Measurements from ENCODE around the gene MAST2. TPM values are rescaled to one million over a fixed set of nuclear protein-coding genes. Genes with fewer than 3 reads are reported as not detected.
A peak's percentile ranks its signal among the peaks of the same experiment; 100 is the strongest.

The MAST2 gene
- total RNA-seq, 4 donors from 2014 or later = 31.1 to 76.9 (median 73.4) TPM

DNA sequence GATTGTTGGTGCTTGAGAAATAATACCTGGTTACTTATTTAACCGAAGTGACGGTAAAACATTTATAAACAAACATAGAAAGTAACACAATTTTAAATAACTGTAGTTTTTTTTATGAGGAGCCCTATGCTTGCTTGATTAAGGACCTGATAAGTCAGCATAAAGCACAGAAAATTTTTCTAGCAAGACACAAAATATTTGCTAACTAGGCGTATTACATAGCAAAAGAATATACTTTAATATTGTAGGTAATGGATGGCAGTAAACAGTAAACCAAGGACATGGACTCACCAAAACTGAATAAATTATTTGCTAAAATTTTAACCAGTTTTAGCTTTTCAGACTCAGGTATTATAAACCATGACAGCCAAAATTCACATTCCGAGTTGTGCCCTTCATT lies 90.9 kb downstream of the MAST2 start:
- TF ChIP-seq, protein P1, sequence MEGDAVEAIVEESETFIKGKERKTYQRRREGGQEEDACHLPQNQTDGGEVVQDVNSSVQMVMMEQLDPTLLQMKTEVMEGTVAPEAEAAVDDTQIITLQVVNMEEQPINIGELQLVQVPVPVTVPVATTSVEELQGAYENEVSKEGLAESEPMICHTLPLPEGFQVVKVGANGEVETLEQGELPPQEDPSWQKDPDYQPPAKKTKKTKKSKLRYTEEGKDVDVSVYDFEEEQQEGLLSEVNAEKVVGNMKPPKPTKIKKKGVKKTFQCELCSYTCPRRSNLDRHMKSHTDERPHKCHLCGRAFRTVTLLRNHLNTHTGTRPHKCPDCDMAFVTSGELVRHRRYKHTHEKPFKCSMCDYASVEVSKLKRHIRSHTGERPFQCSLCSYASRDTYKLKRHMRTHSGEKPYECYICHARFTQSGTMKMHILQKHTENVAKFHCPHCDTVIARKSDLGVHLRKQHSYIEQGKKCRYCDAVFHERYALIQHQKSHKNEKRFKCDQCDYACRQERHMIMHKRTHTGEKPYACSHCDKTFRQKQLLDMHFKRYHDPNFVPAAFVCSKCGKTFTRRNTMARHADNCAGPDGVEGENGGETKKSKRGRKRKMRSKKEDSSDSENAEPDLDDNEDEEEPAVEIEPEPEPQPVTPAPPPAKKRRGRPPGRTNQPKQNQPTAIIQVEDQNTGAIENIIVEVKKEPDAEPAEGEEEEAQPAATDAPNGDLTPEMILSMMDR (IDR thresholded peaks at IDR 0.05) = no peak
- no peak for TF ChIP-seq POLR2A (IDR thresholded peaks at IDR 0.05)
- no peak for TF ChIP-seq EP300 (IDR thresholded peaks at IDR 0.05)
- TF ChIP-seq POLR2AphosphoS5 (IDR thresholded peaks at IDR 0.05) = no peak
- H3K9me3 ChIP-seq = no peaks in the 10 kb centered on the region
- no peak overlapping the region for H3K4me3 ChIP-seq
- no peaks in the 10 kb centered on the region for H3K36me3 ChIP-seq
- ATAC-seq = no peak
- WGBS, 2 donors (ENCODE audit: low coverage in 1 of 2) = 80 to 87% methylated on average over 4 of the region's 4 CpGs
- H3K27me3 ChIP-seq = no peaks in the 10 kb centered on the region
- peaks cover 4 to 24% (median 5%) of the 10 kb centered on the region in 3 donors for H3K4me1 ChIP-seq
- no peak overlapping the region for H3K27ac ChIP-seq

DNA sequence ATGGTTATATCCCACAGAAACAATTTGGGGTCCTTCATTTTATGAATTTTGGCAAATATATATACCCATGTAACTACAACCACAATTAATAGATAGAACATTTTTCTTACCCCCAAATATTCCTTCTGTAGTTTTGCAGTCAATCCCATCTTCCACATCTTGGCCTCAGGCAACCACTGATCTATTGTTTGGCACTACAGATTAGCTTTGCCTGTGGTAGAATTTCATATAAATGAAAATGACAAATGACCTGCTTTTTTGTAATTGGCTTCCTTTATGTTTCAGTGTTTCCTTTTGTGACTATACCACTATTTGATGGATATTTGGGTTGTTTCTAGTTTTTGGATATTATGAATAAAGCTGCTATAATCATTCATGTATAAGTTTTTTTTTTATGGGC lies 91.5 kb downstream of the MAST2 start:
- ATAC-seq = no peak
- TF ChIP-seq POLR2AphosphoS5 (IDR thresholded peaks at IDR 0.05) = no peak
- TF ChIP-seq EP300 (IDR thresholded peaks at IDR 0.05) = no peak
- TF ChIP-seq POLR2A (IDR thresholded peaks at IDR 0.05) = no peak
- TF ChIP-seq, protein P1 (IDR thresholded peaks at IDR 0.05) = no peak
- H3K27me3 ChIP-seq = no peaks in the 10 kb centered on the region
- no peaks in the 10 kb centered on the region for H3K36me3 ChIP-seq
- H3K4me3 ChIP-seq = no peak overlapping the region
- H3K4me1 ChIP-seq = peaks cover 4 to 24% (median 5%) of the 10 kb centered on the region in 3 donors
- no peak overlapping the region for H3K27ac ChIP-seq
- no peaks in the 10 kb centered on the region for H3K9me3 ChIP-seq

DNA sequence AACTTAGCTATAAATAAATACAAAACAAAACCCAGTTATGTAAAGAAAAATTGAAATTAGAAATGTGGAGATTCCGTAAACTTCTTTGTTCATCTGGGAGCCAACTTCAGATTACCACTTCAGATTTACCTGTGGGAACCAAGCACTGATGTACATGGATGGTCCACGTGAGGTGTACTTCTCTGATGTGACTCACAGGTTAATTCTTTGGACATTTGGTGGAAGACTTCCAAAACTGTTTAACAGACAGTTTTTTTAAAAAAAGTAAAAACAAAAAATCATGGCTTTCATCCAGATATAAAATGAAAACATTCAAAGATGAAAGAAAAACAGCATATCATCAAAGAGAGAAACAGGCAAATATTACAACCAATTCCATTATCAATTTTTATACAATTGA lies 92.0 kb downstream of the MAST2 start:
- no peak overlapping the region for H3K27ac ChIP-seq
- H3K9me3 ChIP-seq = no peaks in the 10 kb centered on the region
- TF ChIP-seq POLR2AphosphoS5 (IDR thresholded peaks at IDR 0.05) (no peak), POLR2A (IDR thresholded peaks at IDR 0.05) (no peak), EP300 (IDR thresholded peaks at IDR 0.05) (no peak)
- TF ChIP-seq, protein P1 (IDR thresholded peaks at IDR 0.05) = no peak
- WGBS, 2 donors (ENCODE audit: low coverage in 1 of 2) = 89 to 100% methylated on average over 2 of the region's 2 CpGs
- peaks cover 4 to 24% (median 5%) of the 10 kb centered on the region in 3 donors for H3K4me1 ChIP-seq
- ATAC-seq = no peak
- no peak overlapping the region for H3K4me3 ChIP-seq
- no peaks in the 10 kb centered on the region for H3K27me3 ChIP-seq
- H3K36me3 ChIP-seq = no peaks in the 10 kb centered on the region

DNA sequence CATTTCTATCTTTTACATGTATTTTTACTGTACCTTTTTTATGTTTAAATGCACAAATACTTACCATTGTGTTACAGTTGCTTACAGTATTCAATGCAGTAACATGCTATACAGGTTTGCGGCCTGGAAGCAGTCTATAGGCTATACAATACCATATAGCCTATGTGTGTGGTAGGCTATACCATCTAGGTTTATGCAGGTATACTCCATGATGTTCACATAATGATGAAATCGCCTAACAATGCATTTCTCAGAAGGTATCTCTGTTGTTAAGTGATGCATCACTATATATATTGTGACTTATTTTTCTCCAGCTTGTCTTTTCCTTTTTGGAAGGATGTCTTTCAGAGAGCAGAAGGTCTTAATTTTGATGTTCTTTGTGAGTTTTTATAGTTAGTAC lies 103.5 kb downstream of the MAST2 start:
- H3K36me3 ChIP-seq = no peaks in the 10 kb centered on the region
- no peak overlapping the region for H3K4me3 ChIP-seq
- H3K27ac ChIP-seq = no peak overlapping the region
- H3K4me1 ChIP-seq = peaks cover 0 to 28% (median 4%) of the 10 kb centered on the region in 3 donors
- H3K27me3 ChIP-seq = no peaks in the 10 kb centered on the region
- ATAC-seq = no peak
- H3K9me3 ChIP-seq = no peaks in the 10 kb centered on the region
- WGBS, 2 donors (ENCODE audit: low coverage in 1 of 2) = 97 to 100% methylated on average over 2 of the region's 2 CpGs
- TF ChIP-seq POLR2AphosphoS5 (IDR thresholded peaks at IDR 0.05) = no peak
- TF ChIP-seq, protein P1 (IDR thresholded peaks at IDR 0.05) = no peak
- no peak for TF ChIP-seq POLR2A (IDR thresholded peaks at IDR 0.05)
- no peak for TF ChIP-seq EP300 (IDR thresholded peaks at IDR 0.05)

DNA sequence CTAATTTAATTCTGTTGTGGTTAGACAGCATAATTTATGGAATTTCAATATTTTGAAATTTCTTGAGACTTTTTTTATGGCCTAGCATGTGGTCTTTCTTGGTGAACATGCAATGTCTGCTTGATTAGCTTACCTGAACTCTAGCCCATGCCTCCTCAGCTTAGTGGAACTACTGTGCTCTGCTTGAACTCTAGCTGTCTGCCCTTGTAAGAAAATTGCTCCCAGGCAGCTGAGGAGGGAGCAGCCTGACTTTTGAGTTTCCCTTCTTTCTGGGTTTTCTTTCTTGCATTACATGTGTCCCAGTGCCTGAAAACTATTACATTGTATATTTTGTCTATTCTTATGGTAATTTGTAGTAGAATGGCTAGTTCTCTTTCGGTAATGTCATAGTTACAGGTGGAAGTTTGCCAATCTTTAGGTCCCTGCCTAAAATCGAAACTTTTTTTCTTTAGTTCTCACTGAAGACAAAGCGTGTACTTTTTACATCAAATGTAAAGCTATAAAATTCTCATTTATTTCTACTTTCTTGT lies 105.3 kb downstream of the MAST2 start:
- H3K4me3 ChIP-seq = peak overlapping the region in 1 of 2 donors; percentile 26
- H3K27me3 ChIP-seq = no peaks in the 10 kb centered on the region
- no peaks in the 10 kb centered on the region for H3K36me3 ChIP-seq
- H3K27ac ChIP-seq = peak overlapping the region in 2 of 4 donors; percentile 18 to 21
- H3K9me3 ChIP-seq = no peaks in the 10 kb centered on the region
- WGBS, 2 donors (ENCODE audit: low coverage in 1 of 2) = 12 to 65% methylated on average over 3 of the region's 3 CpGs
- H3K4me1 ChIP-seq = peaks cover 6 to 45% (median 14%) of the 10 kb centered on the region in 3 donors
- TF ChIP-seq POLR2AphosphoS5 (IDR thresholded peaks at IDR 0.05) = no peak
- TF ChIP-seq, protein P1 (IDR thresholded peaks at IDR 0.05) = no peak
- TF ChIP-seq POLR2A (IDR thresholded peaks at IDR 0.05) = no peak
- TF ChIP-seq EP300 (IDR thresholded peaks at IDR 0.05) = no peak
- ATAC-seq = no peak
